ENCODE measurements around the gene VMAC. TPM values are rescaled to one million over a fixed set of nuclear protein-coding genes. Genes with fewer than 3 reads are reported as not detected.
"Not testable (repeated sequence)": the region's sequence is repeated elsewhere in the genome, so short reads cannot be mapped to it uniquely, and the experiment has no call there.

Gene VMAC
- total RNA-seq, 1 donor from 2014 or later = 4.1 TPM

DNA sequence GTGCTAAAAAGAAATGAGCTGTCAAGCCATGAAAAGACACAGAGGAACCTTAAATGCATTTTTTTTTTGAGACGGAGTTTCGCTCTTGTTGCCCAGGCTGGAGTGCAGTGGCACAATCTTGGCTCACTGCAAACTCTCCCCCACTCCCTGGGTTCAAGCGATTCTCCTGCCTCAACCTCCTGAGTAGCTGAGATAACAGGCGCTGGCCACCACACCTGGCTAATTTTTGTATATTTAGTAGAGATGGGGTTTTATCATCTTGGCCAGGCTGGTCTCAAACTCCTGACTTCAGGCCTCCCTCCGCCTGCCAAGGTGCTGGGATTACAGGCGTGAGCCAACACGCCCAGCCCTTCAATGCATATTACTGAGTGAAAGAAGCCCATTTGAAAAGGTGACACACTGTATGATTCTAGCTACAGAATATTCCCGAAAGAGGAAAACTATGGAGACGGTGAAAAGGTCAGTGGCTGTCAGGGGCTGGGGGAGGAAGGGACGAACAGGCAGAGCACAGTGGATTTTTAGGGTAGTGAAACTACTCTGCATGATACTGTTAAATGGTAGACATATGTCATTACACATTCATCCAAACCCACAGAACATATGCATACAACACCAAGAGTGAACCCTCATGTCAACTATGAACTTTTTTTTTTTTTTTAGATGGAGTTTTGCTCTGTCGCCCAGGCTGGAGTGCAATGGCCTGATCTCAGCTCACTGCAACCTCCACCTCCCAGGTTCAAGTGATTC lies 20.4 kb upstream of the VMAC start:
- ATAC-seq = not testable (repeated sequence)

GRCh38 chr19:5889288-5889971 lies 15.2 kb upstream of the VMAC start:
- no peak for ATAC-seq

DNA sequence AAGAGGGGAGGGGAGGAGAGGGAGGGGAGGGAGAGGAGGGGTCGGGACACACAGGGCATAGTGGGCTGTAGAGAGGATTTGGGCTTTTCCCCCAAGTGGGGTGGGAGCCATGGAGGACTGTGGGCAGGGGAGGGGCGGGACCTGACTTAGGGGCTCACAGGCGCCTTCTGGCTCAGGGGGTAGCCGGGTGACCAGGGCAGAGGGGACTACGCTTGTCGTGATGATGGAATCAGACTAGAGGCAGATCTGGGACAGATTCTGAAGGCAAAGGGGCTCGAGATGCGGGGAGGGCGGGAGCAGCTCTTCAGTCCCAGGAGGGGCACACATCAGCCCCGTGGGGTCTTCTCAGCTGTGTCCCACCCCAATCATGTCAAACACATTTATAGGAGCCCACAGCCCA lies 14.6 kb upstream of the VMAC start:
- peak; percentile 1 for ATAC-seq

- peak; percentile 1 for ATAC-seq
These were observed 13.1 kb upstream of the VMAC start for GRCh38 chr19:5891572-5891937.

- ATAC-seq = peak; percentile 45
These were observed 12.5 kb upstream of the VMAC start for GRCh38 chr19:5891938-5892771.

- ATAC-seq = no peak
These were observed 11.8 kb upstream of the VMAC start for GRCh38 chr19:5892772-5893275.

GRCh38 chr19:5893296-5893903 lies 11.3 kb upstream of the VMAC start:
- no peak for ATAC-seq

GRCh38 chr19:5893907-5894703 lies 10.6 kb upstream of the VMAC start:
- ATAC-seq = peak; percentile 27

GRCh38 chr19:5894704-5895349 lies 9.8 kb upstream of the VMAC start:
- no peak for ATAC-seq

GRCh38 chr19:5895409-5895808 lies 9.3 kb upstream of the VMAC start:
- ATAC-seq = no peak

- no peak for ATAC-seq
These were observed 8.8 kb upstream of the VMAC start for GRCh38 chr19:5895890-5896289.

DNA sequence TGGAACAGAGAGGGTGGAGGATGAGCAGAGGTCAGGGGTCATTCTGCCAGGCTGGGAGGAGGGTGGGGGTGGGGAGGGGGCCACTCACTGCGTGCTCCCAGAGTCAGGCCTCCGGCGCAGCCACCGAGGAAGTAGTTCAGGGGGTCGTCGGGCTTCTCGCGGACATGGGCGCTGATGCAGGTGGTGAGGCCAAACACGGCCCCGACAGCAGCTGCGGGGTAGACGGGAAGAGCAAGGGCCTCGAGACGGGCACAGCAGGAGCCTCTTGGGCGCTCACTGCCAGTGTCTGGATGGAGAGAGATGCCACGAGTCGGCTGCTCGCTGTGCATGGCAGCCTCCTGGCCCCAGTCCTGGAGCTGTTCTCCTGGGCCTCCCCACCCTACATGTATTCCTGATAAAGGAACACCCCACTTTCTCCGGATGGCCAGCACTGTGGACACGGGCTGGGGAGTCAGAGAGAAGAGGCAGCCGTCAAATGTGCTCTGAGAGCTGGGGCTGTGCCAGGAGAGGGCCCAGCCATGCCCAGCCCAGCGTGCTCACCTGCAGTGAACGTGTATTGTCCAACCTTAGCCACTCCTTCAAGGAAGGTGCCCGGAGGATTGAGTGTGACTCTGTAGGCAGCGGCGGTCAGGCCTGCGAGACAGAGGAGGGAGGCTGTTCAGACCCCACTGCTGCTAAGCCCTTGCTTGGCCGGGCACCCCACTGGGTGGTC lies 8.2 kb upstream of the VMAC start:
- ATAC-seq = no peak

- no peak for ATAC-seq
These were observed 7.3 kb upstream of the VMAC start for GRCh38 chr19:5897189-5897969.

DNA sequence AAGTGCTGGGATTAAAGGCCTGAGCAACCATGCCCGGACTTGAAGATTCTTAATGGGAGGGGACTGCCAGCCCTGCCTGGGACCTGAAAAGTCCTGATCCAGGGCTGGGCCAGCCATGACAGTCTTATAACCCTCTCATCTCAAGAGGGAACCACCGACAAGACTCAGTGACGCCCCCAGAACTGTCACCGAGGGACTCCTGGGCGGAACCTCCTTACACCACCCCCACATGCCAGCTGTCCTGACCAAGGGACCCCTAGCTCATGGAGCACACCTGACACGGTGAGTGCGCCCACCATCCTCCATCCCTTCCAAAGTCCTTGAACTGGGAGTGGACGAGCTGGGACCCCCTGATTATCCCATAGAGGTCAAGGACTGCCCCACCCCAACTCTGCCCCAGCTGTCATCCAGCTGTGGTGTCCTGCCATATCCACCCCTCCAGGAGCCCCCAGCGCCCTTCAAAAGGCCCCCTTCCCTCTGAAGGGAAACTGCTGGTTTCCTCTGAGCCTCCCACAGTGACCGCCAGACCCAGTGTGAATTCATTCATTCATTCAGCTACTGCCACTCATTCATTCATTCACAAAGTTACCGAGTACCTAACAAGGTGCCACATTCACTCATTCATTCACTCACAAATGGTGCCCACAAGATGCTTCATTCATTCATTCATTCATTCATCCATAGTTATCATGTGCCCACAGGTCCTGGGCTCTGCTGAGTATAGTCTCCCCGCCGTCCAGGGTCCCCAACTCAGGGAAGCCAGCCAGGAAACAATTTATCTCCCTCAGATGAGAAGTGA lies 4.7 kb upstream of the VMAC start:
- no peak for ATAC-seq

- no peak for ATAC-seq
These were observed 3.7 kb upstream of the VMAC start for GRCh38 chr19:5900976-5901375.

DNA sequence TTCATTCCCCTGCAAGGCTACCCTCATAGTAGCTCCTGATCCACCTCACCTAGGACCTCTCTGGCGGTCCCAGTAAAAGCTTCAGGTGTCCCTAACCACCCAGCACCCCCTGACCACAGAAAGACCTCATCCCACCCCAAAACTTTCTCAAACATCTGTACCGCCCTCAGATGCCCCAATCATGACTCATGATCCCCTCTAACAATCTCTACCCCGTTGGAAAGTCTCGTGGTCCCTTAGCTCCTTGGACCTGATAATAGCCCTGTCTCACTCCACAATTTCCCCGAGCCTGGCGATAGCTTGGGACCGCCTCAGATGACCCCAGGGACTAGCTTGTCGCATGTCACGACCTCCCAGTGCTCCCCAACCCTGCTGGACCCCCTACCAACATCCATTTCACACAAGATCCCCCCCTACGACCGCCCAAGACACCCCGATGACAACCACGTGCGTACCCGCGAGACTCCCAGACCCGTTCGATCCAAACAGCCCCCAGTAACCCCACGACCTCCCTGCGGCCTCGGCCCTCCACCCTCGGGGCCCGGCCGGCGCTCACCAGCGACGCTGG lies 1.5 kb upstream of the VMAC start:
- ATAC-seq = no peak

GRCh38 chr19:5903624-5904351 lies 884 bp upstream of the VMAC start, which contains the start of gene NDUFA11:
Gene NDUFA11, minus strand, starts transcription at chr19:5903790. Its CDS starts 82 bp downstream, at chr19:5903708.
- ATAC-seq = peak; percentile 80

Measured in esophagus mucosa (tissue), 1 donor.